Astrocyte of the hippocampus (primary cell): ENCODE measurements around the gene GAD2.

Experiments used
- DNase-seq: peaks from one replicate; pipeline ENCODE4 v3.0.0; 2011; ENCODE audit warnings: low read depth, low spot score

The GAD2 gene

GRCh38 chr10:26222563-26222962 is 6.0 kb downstream of the GAD2 start:
- no peak for DNase-seq

GRCh38 chr10:26225322-26225721 is 8.7 kb downstream of the GAD2 start:
- no peak for DNase-seq

GRCh38 chr10:26227786-26228185 is 11.2 kb downstream of the GAD2 start:
- DNase-seq, result no peak

DNA sequence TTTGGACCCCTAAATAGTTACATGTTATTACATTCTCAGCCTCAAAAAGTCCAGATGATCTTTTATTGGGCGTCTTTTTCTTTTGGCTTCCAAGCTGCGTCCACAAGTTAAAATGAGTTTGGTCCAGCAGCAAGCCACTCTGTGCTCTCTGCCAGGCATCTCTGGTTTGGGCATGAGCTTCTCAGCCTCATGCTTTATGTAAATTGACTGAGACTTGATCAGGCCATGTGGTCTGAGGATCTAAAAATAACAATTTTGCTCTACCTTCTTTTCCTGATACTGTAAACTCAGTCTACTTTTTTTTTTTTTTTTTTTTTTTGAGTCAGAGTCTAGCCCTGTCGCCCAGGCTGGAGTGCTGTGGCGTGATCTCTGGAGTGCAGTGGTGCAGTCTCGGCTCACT is 15.6 kb downstream of the GAD2 start:
- DNase-seq, result no peak

GRCh38 chr10:26235761-26236160 is 19.2 kb downstream of the GAD2 start:
- no peak for DNase-seq

GRCh38 chr10:26238378-26238777 is 21.8 kb downstream of the GAD2 start:
- no peak for DNase-seq

DNA sequence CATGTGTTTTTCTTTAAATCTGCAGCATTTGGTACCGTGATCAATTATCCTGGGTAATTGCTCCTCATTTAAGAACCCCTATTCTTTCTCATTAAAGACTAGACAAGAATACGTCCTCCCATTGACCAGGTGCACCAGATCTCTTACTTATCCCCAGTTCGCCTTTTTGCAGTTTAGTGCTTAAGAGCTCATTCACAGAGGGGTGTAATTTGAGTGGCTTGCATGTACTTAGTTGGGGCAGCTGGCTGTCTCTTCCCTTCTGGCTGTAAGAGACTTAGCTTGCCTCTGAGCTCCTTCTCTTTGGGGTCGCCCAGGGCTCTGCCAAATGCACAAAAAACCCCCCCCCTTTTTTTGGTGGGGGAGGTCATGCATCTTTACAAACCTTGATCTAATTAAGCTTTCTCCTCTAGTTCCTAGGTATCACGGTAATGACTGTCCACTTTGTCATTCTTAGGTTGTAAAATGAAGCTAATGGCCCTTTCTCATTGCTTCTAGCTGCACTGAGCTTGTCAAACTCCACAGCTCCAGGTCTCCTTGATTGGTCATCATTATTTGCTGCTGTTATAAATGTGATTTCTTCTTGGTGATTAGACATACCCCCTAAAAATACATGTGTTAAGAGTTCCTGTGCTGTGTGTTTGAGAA is 26.3 kb downstream of the GAD2 start:
- DNase-seq, result no peak

- DNase-seq, result no peak
These were observed 26.8 kb downstream of the GAD2 start for GRCh38 chr10:26243351-26243720.

GRCh38 chr10:26249681-26250080 is 33.1 kb downstream of the GAD2 start:
- no peak for DNase-seq

- DNase-seq, result no peak
These were observed 35.4 kb downstream of the GAD2 start for GRCh38 chr10:26251925-26252324.

DNA sequence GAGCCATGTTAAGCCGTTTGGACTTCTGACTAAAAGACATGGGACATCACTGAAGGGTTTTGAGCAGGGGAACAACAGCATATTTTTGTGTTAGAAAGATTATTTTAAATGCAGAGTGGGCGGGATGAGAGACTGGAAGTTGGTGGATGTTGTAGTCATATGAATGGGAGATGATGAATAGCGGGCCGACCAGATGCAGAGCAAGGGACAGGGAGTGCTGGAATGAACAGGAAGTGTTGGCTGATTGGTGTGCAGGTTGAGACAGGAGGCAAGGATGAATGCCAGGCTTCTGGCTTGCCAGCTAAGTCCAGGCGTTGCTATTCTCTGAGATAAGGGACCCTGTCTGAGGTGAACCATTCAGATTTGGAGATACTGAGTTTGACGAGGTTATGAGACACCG is 38.0 kb downstream of the GAD2 start:
- no peak for DNase-seq

- peak; percentile 32 for DNase-seq
These were observed 42.8 kb downstream of the GAD2 start for GRCh38 chr10:26259341-26259740.

- DNase-seq, result peak; percentile 63
These were observed 53.2 kb downstream of the GAD2 start for GRCh38 chr10:26269754-26270153.

GRCh38 chr10:26274391-26274790 is 57.8 kb downstream of the GAD2 start:
- peak; percentile 5 for DNase-seq

GRCh38 chr10:26278295-26278694 is 61.7 kb downstream of the GAD2 start:
- DNase-seq, result no peak

GRCh38 chr10:26290236-26290635 is 73.7 kb downstream of the GAD2 start:
- no peak for DNase-seq

DNA sequence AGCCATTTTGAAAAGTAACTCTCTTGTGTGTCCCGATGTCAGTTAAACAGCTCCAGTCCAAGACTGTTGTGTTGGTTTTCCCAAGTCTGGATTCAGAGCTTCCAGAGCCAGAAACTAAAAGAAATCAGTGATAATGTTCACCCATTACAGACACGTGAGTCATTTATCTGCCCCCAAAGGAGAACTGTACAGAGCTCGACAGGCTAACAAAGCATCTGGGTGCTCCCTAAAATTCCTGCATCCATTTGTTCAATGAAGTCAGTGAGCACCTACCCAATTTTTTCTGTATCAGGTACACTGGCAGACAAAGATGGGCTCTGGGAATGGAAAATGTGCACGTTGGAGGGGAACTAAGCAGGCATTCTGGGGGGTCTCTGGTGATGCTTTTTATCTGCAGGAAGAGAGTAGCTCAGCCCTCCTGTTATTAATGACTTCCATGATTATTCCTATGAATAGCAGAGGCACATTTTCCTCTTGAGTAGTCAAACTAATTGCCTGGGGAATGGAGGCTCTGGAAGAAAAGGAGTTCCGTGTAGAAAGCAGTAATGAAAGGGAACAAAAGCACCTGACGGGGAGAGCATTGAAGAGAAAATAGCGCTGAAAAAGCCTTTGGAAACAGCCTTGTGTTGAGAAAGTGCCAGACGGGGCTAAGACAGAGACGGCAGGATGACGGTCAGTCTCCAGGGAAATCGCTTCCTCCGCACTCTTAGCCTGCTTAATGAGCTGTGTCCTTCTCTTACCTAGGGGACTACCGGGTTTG is 75.3 kb downstream of the GAD2 start:
- no peak for DNase-seq

GRCh38 chr10:26296360-26296759 is 79.8 kb downstream of the GAD2 start:
- DNase-seq, result no peak

DNA sequence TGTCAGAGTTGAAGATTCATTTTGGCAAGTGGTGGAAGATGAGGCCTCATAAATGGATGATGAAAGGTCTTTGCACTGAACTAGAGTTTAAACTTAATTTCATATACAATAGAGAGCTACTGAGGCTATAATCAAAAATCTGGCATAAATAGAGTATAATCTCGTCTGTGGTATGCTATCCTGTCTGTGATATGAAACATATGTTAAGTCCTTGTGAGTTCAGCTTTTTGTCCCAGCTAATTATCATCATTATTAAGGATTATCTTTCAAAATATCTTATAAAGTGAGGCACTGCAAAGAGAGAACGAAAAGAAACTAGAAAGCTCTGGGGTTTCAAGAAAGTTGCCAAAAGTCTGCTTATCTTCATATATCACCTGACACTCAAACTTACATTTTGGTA is 83.4 kb downstream of the GAD2 start:
- DNase-seq, result no peak

- DNase-seq, result no peak
These were observed 86.8 kb downstream of the GAD2 start for GRCh38 chr10:26303366-26303765.

- no peak for DNase-seq
These were observed 93.8 kb downstream of the GAD2 start for GRCh38 chr10:26310361-26310760.

DNA sequence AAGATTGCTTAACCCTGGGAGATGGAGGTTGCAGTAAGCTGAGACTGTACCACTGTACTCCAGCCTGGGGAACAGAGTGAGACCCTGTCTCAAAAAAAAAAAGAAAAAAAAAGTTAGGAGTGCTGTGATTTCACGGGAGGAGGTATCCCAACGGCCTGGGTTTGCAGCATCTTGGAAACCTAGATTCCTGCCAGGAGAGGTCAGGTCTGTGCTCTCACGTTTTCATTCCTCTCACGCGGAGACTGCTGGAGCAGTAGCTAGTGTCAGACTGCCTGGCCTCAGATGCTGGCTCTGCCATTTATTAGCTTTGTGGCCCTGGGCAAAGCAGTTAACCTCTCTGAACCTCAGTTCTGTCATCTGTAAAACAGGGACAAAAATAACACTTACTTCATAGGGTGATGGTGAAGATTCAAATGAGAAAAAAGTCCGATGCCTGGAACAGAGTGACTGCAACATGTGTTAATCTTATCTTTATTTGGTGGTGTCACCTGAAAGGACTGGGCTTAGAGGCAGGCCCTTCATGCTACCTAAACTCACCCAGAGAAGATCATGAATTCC is 94.9 kb downstream of the GAD2 start:
- DNase-seq, result no peak
